Femur (tissue), 1 donor: ENCODE results near the gene FAM186B.

Source experiments
- DNase-seq: peaks from one replicate; pipeline ENCODE4 v3.0.0-alpha.2; 2017

FAM186B gene

GRCh38 chr12:49537752-49538509 is 67.5 kb downstream of the FAM186B start:
- DNase-seq: no peak
